Measurements from ENCODE around the gene KIRREL3. TPM values are rescaled to one million over a fixed set of nuclear protein-coding genes. Genes with fewer than 3 reads are reported as not detected.

KIRREL3 gene
- total RNA-seq, 1 experiment from 2014 or later, result not detected

DNA sequence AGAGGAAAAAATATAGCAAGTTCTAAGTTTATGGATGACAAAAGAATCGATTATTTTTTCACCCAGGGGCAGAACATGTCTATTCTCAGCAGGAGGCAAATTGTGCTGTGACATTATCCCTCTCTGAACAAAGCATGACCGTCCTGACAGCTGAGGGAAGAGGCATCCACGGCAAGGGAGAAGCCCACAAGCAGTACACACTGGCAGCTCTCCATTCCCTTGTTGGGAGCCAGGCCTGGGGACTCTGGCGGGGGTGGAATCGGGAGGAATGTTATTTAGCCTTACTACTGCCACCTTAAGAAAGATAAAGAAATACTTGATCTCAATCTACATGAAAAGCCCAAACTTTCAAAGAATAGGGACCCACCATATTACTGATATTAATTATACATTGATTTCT is 3.4 kb downstream of the KIRREL3 start:
- no peak for DNase-seq (ENCODE audit: low spot score)

DNA sequence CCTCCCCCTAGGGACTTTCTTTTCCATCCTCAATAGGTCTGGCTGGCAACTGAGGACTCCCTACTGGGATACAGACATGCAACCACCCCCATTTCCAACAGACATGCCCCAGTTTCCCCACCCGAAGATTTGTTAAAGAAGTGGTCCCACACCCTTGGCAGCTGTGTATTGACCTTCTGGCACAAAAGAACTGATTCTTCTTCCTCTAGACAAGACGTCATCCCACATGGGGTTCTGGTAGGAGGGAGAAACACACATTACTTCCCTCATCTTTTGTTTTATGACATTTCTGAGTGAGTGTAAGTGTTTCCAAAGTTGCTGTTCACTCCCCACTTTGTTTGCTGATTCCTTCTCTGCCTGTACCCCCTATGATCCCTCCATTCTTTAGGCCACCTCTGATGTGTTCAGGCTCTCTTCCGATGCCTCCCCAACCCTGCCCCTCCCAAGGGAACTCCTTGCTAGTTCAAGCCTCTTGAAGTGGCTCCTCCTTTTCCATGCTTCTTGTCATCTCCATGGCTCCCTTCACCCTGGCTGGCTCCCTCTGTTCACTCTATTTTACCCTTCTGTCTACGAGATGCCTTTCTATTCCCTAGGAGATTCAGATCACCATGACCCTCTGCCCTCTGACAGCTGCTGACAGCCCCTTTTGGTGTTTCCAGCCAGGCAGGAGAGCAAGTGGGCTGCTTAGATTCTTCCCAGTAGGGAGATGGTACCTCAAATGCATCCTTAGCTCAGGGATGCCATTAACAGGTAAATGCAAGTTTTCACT is 4.3 kb downstream of the KIRREL3 start:
- no peak for DNase-seq (ENCODE audit: low spot score)

DNA sequence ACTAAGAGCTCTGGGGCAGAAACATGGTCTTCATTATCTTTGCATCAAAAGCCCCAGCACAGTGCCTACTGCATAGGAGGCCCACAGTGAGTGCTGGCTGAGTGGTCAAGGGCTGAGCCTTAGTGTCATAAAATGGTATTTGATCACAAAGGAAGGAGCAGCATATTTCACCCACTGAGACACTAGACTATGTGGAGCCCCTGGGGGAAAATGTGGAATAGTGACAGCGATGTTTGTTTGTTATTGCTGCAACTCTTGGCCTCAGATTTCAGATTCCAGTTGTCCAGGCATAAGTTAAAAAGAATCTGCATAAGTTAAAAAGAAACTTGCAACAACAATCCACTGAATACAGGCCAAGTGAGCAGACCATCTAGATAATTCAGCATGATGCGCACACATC is 7.0 kb downstream of the KIRREL3 start:
- DNase-seq (ENCODE audit: low spot score), result no peak

DNA sequence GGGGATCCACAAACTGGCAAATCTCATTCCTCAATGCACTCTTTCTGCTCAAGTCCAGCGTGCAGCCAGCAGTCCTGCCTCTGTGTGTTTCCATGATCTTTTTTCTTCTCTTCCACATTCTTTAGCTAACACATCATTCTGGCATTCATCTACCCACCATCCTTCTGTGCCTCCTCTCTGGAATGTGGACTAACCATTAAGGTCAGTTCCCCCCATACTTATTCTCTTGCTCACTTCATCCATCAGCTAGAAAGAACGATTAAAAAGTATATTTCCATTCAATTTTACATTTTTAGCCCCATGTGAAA is 7.8 kb downstream of the KIRREL3 start:
- DNase-seq (ENCODE audit: low spot score), result no peak

DNA sequence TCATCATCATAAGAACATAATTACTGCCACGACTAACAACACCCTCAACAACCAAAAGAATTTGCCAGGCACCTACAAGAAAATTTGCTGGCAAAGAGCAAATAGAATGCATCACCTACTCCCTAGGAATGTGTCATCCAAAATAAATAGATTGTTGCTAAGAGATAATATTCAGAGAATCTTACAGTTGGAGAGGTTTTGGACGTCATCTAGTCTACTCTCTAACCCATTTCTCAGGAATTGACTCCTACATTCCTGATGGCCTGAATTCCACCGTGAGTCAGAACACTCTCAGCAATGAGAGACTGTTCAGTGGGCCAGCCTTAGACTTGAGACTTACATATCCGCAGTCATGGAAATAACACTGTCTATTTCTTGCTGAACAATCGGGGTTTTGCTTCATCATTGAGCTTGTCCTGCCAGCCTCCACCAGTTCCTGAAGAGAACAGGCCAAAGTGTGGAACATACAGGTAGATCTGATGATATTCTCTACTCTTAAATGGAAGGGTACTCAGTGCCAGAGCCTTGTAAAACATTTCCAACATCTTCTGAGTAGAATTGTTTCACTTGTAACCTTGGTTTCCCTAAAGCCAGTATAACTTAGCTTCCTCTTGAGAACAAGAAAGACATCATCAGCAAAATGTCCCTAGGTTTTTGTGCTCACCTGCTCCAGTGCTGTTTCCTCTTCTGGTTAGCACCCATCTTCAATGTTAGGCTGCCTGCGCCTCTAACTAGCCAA is 8.3 kb downstream of the KIRREL3 start:
- DNase-seq (ENCODE audit: low spot score), result peak; percentile 38

DNA sequence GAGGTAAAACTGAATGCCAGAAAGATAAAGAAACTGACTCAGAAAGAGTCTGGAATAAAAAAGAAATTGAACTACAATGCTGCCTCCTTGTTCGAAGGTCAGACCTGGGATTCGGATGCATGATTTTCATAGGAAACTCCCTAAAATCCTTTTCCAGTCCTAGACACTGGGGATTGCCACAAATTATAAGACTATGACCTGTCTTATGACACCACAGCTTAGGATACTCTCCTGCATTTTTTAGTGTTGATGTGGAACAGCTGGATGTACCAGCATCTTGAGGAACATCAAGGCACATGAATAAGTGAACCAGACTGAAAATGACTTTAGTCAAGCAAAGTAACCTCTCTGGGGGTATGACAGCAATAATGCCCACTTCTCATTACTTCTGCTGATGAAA is 9.0 kb downstream of the KIRREL3 start:
- no peak for DNase-seq (ENCODE audit: low spot score)

DNA sequence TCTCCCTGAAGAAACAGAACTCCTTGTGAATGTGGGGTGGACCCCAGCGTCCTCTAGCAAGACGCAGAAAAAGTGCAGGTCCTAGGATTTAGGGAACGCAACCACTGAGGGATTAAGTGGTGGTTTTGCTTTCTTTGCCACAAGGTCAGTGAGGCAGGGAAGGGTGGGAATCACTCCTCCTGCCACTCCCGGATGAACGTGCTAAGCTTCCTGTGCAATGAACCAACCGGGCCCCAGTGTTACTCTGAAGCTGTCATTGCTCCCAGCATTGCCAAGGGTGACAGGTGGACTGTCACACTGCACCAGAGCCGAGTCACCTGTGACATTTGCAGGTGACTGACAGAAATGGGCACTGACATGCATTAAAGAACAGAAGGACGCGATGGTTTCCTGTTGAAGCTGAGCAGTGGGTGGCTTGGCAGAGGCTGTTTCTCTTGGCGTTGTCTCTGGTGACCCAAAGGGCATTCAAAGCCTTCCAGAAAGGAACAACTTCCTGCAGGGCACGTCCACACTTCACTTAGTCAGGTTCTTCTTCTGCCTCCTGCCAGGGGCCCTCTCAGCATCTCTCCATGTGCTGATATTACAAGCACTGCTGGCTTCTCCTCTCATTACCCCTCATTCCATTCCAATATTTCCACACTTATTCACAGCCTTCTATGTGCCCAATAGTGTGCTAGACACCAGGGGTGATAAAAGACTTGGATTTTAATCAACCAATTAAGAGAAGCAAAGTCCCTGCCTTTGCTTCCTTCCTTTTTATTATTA is 9.7 kb downstream of the KIRREL3 start:
- DNase-seq (ENCODE audit: low spot score), result no peak

DNA sequence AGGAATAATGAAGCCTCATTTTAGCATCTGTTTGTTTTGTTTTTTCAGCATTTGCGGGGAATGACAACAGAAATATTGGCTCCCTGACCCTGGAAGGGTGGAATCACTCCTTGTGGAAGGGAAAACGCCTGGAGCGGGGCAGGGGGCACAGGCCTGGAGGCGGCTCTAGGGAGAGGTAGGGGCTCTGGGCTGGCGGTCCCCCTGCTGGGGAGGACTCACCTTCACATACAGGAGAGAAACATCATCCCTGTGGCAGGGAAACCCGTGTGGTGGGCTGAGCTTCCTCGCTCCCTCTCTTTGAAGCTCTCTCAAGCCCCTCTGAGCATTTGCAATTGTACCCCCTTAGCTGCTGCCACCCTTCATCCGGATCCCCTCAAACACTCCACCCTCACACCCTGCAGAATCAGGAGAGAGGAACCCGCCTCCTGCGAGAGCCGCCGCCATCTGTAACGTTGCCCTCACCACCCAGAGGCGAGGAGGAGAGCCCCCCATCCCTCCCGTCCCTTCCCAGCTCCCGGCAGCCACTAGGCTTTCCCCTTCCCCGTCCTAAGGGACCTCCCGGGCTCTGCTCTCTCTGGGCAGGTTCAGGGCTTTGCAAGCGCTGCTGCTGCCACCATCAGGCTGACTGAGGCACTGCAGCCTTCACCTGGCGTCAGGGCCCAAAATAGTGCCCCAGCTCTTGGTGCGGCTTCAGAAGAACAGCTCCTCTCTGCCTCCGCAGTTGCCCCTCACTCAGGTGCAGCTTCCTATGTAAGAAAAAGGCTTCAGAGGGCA is 10.4 kb downstream of the KIRREL3 start:
- DNase-seq (ENCODE audit: low spot score), result peak; percentile 60

DNA sequence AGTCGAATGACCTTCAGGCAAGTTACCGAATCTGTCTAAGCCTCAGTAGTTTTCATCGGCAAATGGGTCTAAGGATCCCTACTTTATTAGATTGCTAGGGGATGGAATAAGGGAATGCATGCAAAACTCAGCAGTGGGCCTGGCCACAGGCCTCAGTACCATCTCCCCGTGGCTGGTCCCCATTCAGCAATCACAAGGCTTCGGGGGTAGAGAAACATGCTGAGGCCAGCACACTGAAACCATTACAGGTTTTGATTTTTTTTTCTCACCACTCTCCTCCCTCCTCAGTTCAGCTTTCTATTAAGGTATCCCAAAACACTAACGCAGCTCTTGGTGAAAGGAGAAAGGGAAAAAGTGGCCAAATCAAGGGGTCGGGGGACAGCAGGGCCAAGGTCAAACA is 11.9 kb downstream of the KIRREL3 start:
- no peak for DNase-seq (ENCODE audit: low spot score)

DNA sequence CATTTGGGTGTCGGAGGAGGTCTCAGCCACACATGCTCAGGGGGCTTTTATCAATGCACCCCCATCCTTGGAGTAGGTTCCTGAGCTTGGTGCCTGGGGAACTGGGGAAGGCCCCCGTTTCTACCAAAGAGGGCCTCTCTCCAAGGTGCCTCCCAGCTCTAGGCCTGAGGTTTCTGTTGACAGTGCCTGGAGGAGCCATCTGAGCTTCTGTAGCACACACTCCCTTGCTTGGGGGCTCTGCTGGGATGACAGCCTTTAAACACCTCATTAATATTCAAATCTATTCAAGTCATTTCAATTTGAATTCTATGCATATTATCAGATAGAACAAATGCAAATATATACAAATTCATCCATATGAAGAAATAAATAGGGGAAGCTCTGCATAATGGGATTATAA is 18.9 kb downstream of the KIRREL3 start:
- DNase-seq (ENCODE audit: low spot score), result no peak

DNA sequence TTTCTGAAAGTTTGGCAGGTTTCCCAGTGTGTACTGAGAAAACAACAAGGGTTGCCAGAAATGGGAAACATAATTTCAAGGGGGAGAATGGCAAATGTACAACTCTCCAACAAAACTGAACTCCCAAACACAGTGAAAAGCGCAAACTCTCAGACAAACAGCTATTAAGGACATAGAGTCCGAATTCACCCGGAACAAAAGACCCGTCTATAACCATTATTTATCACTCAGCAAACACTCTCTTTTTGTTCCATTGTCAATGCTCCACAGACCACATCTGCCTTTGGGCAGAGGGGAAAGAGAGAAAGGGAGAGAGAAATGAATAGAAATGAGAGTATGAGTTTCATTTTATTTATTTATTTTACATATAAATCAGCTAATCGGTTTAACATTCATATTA is 21.7 kb downstream of the KIRREL3 start:
- no peak for DNase-seq (ENCODE audit: low spot score)

DNA sequence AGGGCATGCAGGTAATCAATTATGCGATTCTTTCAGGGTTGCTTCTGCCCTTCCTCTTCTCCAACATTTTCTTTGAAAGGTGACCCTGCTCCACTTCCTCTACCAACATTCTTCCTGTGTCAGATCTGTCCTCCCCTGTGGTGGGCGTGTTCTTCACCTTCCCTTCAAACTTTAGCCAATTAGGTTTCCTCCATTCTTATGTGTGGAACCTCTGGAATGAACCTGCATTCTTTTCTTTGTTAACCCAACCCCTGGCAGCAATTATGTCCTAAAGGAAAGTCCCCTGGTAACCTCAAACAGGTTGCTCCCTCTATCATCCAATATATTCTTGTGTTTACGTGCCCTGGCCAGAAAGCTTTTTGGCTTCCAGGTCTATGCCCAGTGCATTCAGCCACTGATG is 22.4 kb downstream of the KIRREL3 start:
- no peak for DNase-seq (ENCODE audit: low spot score)

DNA sequence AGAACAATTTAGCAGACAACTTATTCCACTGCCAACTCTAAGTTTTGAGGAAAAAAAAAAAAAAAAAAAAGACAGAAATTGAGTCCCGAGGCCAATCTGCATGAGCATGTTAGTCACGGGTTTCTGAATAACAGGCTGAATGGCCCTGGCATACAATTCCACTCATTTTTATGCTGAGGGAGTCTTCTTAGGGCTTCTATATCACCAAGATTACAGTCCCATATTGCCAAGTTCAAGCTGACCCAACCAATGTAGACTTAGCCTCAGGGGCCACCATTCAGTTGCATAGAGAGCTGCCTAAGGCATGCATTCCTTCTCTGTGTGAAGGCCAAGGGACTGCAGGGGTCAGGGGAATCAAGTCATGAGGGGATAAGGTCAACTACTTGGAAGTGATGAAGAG is 27.5 kb downstream of the KIRREL3 start:
- DNase-seq (ENCODE audit: low spot score), result no peak

DNA sequence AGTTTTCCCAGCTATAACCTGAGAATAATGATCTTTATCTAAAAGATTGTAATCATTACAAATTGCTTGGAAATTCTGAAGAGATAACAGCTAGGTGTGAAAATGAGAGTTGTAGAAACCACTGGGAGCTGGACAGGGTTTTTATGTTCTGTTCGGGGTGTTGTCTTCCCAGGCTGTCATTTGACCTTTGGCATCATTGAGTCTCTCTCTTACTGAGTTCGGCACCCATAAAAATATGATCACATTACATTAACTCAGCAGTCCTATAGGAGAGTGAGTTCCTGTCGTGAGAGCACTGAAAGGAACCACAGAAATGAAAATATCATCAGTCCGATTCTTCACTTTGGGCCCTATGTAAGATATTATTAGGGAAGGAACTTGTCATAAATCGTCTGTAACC is 29.3 kb downstream of the KIRREL3 start:
- no peak for DNase-seq (ENCODE audit: low spot score)

DNA sequence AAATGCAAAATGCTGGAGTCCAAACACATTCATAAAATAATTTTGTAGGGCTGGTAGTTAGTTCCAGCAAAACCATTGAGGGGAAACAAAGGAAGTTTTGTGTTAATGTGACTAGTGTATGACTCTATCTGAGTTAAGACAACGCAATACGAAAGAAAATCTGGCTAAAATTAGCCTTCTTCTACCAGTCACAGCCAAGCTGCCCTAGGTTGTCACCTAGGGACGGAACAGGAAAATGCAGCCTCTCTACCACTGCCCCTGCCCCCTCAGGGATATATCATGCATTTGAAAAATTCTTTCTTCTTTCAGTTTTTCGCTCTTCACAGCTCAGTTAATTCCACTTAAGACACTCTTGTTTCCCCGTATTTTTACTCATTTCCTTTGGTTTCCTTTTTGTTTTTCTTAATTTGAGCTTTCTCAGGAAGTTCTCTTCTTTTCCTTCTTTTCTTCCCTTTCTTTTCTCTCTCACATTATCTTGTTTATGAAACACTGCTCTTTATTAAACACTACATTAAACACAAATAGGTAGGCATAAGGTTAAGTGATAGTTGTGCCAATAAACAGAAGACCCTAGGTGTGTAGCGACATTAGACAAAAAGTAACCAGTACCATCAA is 30.6 kb downstream of the KIRREL3 start:
- peak; percentile 49 for DNase-seq (ENCODE audit: low spot score)

DNA sequence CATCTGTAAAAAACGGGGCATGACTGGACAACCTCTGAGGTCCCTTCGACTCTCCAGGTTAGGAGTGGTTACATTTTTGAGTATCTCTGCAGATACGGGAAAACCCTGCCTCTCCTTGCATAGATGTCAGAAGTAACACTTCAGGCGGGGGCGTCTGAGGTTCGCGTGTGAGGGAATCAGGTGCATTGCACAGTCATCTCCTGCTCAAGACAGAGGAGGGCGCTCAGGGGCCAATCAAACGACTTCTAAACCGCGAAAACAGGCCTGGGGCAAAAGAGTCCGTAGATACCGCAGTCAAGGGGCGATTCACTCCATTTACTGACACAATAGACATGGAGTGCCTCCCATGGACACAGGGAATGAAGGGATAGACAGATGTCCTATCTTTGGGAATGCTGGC is 31.7 kb downstream of the KIRREL3 start:
- no peak for DNase-seq (ENCODE audit: low spot score)

DNA sequence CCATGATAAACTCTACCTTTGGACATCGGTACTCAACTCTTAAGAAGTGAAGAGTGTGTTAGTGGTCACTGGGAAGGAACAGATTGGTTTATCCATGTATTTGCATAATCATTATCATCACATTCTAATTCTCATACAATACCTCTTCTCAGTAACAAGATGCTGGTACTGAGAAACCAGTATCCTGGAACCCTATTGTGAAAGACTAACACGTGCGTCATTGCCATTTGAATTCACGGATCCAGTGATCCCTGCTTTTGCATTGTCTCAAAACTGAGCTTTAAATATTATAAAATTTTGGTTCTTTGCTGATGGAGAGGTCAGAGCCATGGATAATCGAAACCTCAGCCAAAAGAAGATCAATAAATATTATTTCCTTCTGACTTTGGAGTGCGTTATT is 35.2 kb downstream of the KIRREL3 start:
- no peak for DNase-seq (ENCODE audit: low spot score)

DNA sequence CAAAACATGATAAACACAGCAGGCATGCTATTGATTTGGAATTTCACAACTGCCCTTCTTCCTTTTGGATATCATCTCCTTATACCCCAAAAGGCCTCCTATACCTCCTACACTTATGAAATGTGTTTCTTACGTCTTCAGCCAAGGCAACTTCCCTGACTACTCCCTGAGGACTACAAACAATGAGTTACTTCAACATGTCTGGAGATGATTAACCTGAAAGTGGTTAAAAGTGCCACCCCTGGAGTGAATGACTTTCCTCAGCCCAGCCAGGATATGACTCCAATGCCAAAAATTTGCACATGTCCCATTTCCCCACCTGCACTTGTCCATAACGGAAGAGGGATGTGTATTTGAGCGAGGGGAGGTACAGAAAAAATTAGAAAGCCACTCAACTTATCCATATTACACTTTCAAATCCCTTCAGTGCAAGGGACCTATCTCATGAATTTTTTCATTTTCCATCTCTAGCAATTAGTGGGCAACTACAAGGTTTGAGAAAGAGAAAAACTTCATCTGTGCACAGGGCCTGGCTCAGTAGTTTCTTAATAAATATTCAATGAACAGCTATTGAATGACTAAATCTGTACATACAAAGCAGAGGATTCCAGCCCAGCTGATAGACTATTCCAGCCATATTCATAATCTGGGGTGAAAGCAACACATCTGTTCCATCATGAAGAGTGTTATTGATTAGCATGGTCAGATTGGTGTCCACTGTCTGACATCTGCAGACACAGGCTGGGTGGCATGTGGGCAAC is 36.8 kb downstream of the KIRREL3 start:
- no peak for DNase-seq (ENCODE audit: low spot score)

DNA sequence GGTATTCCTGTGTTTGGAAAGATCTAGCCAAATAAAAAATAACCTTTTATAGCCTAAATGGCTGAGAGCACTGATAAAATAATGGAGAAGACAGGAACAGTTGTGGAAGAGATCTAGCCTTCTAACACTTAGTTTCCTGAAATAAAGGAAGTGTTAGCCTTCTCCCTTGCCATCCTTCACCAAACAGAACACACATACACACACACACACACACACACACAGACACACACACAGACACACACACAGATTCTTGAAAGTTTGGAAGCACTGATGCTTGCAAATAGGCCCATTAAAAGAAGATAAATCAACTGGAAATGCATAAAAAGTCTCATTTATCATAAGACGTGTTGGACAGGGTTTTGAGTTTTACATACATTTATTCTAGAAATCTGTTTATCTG is 37.5 kb downstream of the KIRREL3 start:
- no peak for DNase-seq (ENCODE audit: low spot score)

DNA sequence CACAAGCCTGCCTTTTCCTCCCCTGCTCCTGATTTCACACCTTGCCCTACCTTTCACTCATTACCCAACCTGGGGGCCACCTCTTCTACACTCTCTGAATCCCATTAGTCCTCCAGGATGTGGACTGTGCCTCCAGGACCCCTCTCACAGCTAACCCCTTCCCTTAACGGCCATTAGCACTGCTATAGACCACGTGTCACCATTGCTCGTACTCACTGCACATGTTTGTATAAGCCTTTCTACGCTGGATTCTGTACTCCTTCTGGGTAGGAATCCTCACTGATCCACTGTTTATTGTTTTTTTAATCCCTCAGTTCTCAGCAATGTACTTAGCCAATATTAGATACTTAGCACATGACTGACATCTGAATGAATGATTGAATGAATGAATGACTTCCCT is 40.9 kb downstream of the KIRREL3 start:
- no peak for DNase-seq (ENCODE audit: low spot score)

DNA sequence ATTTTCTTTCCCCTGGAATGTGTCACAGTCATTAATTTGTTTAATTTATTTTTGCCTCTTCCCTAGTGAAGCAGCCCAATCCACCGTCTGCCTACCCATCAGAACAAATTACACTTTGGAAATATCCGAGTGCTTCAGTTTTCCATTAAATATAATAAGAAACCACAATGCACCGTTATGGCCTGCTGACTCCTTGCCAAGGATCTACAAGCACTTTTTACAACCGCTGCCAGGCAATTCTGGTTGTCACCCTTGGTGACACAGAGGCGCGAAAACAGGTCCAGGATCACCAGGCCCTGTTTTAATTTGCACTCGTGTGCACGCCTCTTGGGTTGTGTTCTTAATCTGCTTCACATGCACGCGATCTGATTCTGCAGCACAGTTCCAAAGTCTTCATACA is 43.9 kb downstream of the KIRREL3 start:
- DNase-seq (ENCODE audit: low spot score), result no peak
